Mucosa of descending colon (tissue), 3 donors: ENCODE results near the gene MMAB. TPM values are rescaled to one million over a fixed set of nuclear protein-coding genes. Genes with fewer than 3 reads are reported as not detected.
A peak's percentile ranks its signal among the peaks of the same experiment; 100 is the strongest.

Source experiments
- ATAC-seq: fragments of 200-7000 bp; cut with Tn5 transposase; one replicate; pipeline ENCODE4 v1.9.1; 2020; ENCODE audit warnings: mild to moderate bottlenecking, moderate library complexity
- DNase-seq, 3 donors: peaks; one replicate each; pipeline ENCODE4 v3.0.0-alpha.2; 2020
- H3K36me3 ChIP-seq: fragments of 200-600 bp; one replicate; pipeline ENCODE4 v1.8.0; 2021; ENCODE audit warnings: low read depth, mild to moderate bottlenecking
- H3K4me1 ChIP-seq: fragments of 200-600 bp; one replicate; pipeline ENCODE4 v1.8.0; 2021; ENCODE audit warnings: low read depth, mild to moderate bottlenecking
- H3K4me3 ChIP-seq: fragments of 200-600 bp; one replicate; pipeline ENCODE4 v1.8.0; 2021; ENCODE audit warnings: mild to moderate bottlenecking
- H3K9me3 ChIP-seq: fragments of 200-600 bp; one replicate; pipeline ENCODE4 v1.8.0; 2021; ENCODE audit warnings: mild to moderate bottlenecking
- intact Hi-C, 2 donors: fragments of 100-400 bp; cut with DNase I in 1 of 2; cut with micrococcal nuclease in 1 of 2; formaldehyde crosslinking; loops; one replicate each; pipeline versions ENCODE4 v1.11.0 to v1.11.1; 2022; cut with DNase I, micrococcal nuclease
- total RNA-seq, 3 donors: library from RNA; stranded (reverse); fragmentation: NEBNext Ultra II Directional in 2 of 3; extraction: Animal tissue kit (Norgen Biotek cat#: 25700) in 2 of 3; gene quantifications; one replicate each; pipeline versions ENCODE4 v1.2.1 to v1.2.4, GENCODE V29; 2021 to 2023
- TF ChIP-seq, protein P1 (sequence below): fragments of 200-600 bp; IDR thresholded peaks from one replicate; pipeline ENCODE4 v1.8.0; 2022; ENCODE audit warnings: antibody characterized with exemption, mild to moderate bottlenecking
- donor health status: DM: no; HTN: no; CAD: no; lungs with moderate emphysema.
- donor health status: DM: no; HTN: no; CAD: no.
- donor health status: DM: no; HTN: yes; CAD: no.

Gene MMAB
- total RNA-seq, 3 donors from 2014 or later = 29.9 to 45.5 (median 42.0) TPM

DNA sequence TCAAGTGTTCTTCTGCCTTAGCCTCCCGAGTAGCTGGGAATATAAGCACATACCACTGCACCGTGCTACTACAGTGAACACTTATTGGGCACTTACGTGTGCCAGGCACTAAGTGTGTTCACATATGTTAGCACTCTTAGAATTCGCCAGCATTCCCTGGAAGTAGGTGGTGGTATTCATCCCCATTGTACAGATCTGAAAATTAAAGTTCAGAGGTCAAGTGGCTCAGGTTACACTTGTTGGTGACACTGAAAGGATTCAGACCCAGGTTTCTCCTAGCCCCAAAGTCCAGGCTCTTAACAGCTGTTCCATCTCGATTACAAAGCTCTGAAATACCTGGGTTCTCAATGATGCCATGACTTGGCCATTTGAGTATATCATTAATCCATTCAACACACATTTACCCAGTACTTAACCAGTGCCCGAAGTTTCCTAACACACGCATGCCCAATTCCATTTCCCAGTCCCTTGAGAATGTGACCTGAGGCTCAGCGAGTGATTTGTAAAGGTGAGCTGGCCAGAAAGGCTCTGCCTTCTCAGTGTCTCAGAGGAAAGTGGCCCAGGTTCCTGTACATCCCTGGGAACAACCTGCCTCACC, 5.1 kb upstream of the MMAB start:
- ATAC-seq = no peak
- no peaks in the 10 kb centered on the region for H3K36me3 ChIP-seq
- H3K4me3 ChIP-seq = no peak overlapping the region
- H3K4me1 ChIP-seq = peaks cover 8% of the 10 kb centered on the region
- TF ChIP-seq, protein P1, sequence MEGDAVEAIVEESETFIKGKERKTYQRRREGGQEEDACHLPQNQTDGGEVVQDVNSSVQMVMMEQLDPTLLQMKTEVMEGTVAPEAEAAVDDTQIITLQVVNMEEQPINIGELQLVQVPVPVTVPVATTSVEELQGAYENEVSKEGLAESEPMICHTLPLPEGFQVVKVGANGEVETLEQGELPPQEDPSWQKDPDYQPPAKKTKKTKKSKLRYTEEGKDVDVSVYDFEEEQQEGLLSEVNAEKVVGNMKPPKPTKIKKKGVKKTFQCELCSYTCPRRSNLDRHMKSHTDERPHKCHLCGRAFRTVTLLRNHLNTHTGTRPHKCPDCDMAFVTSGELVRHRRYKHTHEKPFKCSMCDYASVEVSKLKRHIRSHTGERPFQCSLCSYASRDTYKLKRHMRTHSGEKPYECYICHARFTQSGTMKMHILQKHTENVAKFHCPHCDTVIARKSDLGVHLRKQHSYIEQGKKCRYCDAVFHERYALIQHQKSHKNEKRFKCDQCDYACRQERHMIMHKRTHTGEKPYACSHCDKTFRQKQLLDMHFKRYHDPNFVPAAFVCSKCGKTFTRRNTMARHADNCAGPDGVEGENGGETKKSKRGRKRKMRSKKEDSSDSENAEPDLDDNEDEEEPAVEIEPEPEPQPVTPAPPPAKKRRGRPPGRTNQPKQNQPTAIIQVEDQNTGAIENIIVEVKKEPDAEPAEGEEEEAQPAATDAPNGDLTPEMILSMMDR = no peak
- DNase-seq = no peak
- no peaks in the 10 kb centered on the region for H3K9me3 ChIP-seq
- intact Hi-C loops = no loop called here

DNA sequence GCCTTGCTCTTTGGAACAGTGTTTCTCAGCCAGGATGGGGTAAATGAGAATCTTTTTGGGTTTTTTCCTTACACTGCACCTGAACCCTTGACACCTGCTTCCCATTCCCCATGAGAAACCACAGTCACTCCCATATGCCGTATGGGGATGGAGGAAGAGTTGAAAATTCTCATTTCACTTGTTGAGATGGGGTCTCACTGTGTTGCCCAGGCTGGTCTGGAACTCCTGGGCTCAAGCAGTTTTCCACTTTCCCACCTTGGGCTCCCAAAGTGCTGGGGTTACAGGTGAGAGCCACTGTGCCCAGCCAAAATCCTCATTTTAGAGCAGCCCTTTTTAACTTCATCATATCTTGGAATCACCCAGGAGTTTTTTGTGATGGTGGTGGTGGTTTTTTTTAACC, 4.0 kb upstream of the MMAB start:
- no peak overlapping the region for H3K4me3 ChIP-seq
- H3K9me3 ChIP-seq = no peaks in the 10 kb centered on the region
- ATAC-seq (no peak), DNase-seq (no peak)
- H3K4me1 ChIP-seq = peaks cover 12% of the 10 kb centered on the region
- TF ChIP-seq, protein P1 = no peak
- H3K36me3 ChIP-seq = no peaks in the 10 kb centered on the region
- intact Hi-C loops = no loop called here

DNA sequence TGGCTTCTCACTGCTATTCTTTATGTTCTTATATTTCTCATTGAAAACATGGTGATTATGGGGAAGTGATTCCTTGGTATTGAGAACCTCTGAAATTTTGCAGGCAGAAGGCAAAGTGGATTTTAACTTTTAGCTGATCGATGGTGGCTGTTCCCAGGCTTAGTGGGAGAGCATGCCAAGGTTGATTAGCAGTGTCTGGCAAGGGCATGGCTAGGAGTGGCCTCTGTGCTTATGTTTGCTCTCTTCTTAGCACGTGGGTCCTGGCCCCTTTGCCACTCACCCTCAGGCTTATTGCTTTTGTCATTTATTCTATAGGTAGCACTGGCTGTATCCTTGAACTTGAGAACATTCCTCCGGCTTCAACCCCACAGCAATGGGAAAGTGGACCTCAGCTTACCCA, 2.4 kb upstream of the MMAB start:
- DNase-seq (no peak), ATAC-seq (no peak)
- intact Hi-C loops = no loop called here
- Histone ChIP-seq H3K9me3 (no peaks in the 10 kb centered on the region), H3K4me1 (peaks cover 12% of the 10 kb centered on the region), H3K4me3 (no peak overlapping the region), H3K36me3 (no peaks in the 10 kb centered on the region)
- TF ChIP-seq, protein P1 = no peak

DNA sequence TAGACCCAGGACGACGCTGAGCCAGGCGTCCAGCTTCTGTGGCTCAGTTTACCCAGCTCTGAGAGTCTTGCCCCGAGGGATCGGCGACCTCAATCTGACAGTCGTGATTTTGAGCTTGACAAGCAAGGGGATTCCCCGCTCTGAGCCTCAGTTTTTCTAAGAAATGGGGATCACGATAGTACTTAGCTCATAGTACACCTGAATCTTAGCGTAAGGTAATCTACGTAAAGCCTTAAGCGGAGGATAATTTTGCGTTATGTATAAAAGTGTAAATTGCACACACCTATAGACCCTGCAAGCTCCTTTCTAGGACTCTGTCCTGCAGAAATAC, 575 bp upstream of the MMAB start:
- no peaks in the 10 kb centered on the region for H3K9me3 ChIP-seq
- H3K4me1 ChIP-seq = peaks cover 12% of the 10 kb centered on the region
- TF ChIP-seq, protein P1 = no peak
- H3K4me3 ChIP-seq = peak overlapping the region; percentile 56
- intact Hi-C loops = no loop called here
- H3K36me3 ChIP-seq = no peaks in the 10 kb centered on the region
- DNase-seq (no peak), ATAC-seq (no peak)

DNA sequence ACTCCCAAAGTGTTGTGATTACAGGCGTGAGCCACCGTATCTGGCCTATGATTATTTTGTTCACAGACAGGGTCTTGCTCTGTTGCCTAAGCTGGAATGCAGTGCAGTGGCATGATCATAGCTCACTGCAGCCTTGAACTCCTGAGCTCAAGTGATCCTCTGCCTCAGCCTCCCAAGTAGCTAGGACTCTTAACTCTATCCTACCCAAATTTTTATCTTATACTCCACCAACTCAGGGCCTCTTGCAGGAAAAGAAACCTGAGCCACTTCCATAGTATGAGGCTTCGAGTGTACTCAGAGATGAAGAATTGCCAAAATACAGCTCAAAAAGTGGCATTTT, 828 bp downstream of the MMAB start:
- H3K4me3 ChIP-seq = no peak overlapping the region
- H3K9me3 ChIP-seq = no peaks in the 10 kb centered on the region
- intact Hi-C loops = no loop called here
- TF ChIP-seq, protein P1 = no peak
- no peaks in the 10 kb centered on the region for H3K36me3 ChIP-seq
- DNase-seq (no peak), ATAC-seq (no peak)
- peaks cover 12% of the 10 kb centered on the region for H3K4me1 ChIP-seq
